Right forelimb (tissue), 1 donor: Measurements from ENCODE around the gene TRAPPC11.

Experiments
- DNase-seq: peaks from one replicate; pipeline ENCODE4 v3.0.0-alpha.2; 2018

The TRAPPC11 gene

DNA sequence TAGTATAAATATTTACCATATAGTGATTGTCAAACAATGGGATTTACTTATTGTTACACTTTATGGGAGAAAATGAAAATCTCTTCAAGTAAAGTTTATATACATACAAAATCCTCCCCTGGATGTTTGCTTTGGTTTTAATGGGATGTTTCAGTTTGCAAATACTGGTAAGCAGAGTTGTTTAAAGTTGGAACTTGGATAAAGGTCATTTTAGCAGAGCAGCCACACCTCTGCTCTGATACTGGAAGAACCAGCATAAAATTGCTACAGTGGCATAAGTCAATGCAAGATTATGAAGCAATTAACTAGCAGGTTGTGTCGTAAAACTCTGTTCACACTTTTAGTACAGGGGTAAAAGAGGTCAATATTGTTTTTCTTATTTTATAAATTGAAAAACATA is 101.2 kb downstream of the TRAPPC11 start:
- DNase-seq = no peak
